Sigmoid colon (tissue), 7 donors: ENCODE results near the gene SBK1. TPM values are rescaled to one million over a fixed set of nuclear protein-coding genes. Genes with fewer than 3 reads are reported as not detected.

Source experiments
- DNase-seq: peaks from one replicate; pipeline ENCODE4 v3.0.0-alpha.2; 2019
- H3K27ac ChIP-seq, 4 donors: fragments of 200-600 bp; sonication (generic); one replicate each; pipeline ENCODE4 v1.5.1; 2016 to 2019; ENCODE audit warnings: mild to moderate bottlenecking in 1 of 4
- H3K27me3 ChIP-seq, 3 donors: fragments of 200-600 bp; sonication (generic); one replicate each; pipeline ENCODE4 v1.5.1; 2019; ENCODE audit warnings: mild to moderate bottlenecking in 1 of 3
- H3K36me3 ChIP-seq, 4 donors: fragments of 200-600 bp; sonication (generic); one replicate each; pipeline ENCODE4 v1.5.1; 2016 to 2019
- H3K4me1 ChIP-seq, 4 donors: fragments of 200-600 bp; sonication (generic); one replicate each; pipeline ENCODE4 v1.5.1; 2017 to 2019
- H3K4me3 ChIP-seq, 4 donors: fragments of 200-600 bp; sonication (generic); one replicate each; pipeline ENCODE4 v1.5.1; 2017 to 2019; ENCODE audit warnings: mild to moderate bottlenecking in 2 of 4, moderate library complexity in 1 of 4
- H3K9me3 ChIP-seq, 4 donors: fragments of 200-600 bp in 3 of 4; sonication (generic) in 3 of 4; one replicate each; pipeline versions ENCODE4 v1.5.1 to v1.6.1; 2013 to 2019
- EP300 ChIP-seq, 4 donors: sonication (generic); formaldehyde crosslinking; IDR thresholded peaks; one replicate each; pipeline ENCODE4 v1.6.1; 2017; ENCODE audit warnings: antibody characterized with exemption in 4 of 4
- POLR2A ChIP-seq, 2 donors: fragments of 450-650 bp; IDR thresholded peaks; one replicate each; pipeline ENCODE4 v1.6.1; 2016; ENCODE audit warnings: antibody characterized with exemption in 2 of 2, mild to moderate bottlenecking in 2 of 2, moderate library complexity in 2 of 2
- POLR2AphosphoS5 ChIP-seq, 4 donors: sonication (generic); formaldehyde crosslinking; IDR thresholded peaks; one replicate each; pipeline ENCODE4 v1.6.1; 2017; ENCODE audit warnings: antibody characterized with exemption in 4 of 4
- WGBS, 2 donors: extraction: QIAGEN DNeasy Blood & Tissue Kit; methylation state at CpG; one replicate each; pipeline ENCODE4 v1.1.7; 2013; 5-methylcytosine and 5-hydroxymethylcytosine counted together
- intact Hi-C: fragments of 100-400 bp; cut with DNase I; formaldehyde crosslinking; loops from one replicate; pipeline ENCODE4 v1.15.1; 2023
- polyA plus RNA-seq, 3 donors: library from polyadenylated mRNA; stranded (reverse); fragments of 200-250 nt; gene quantifications; one replicate each; pipeline ENCODE4 v1.2.3, GENCODE V29; 2013
- total RNA-seq, 4 donors: library from RNA; depleted of rRNA; stranded (reverse); fragments of >200 nt; gene quantifications; one replicate each; pipeline ENCODE4 v1.1.0, GENCODE V29; 2016
- TF ChIP-seq, protein P1 (sequence below), 4 experiments: fragments of 450-650 bp in 3 of 4; fragments of 200-600 bp in 1 of 4; IDR thresholded peaks; one replicate each; pipeline ENCODE4 v1.5.1; 2016 to 2019; ENCODE audit warnings: antibody characterized with exemption in 4 of 4, mild to moderate bottlenecking in 3 of 4, moderate library complexity in 2 of 4
- donor health status: healthy with polysubstance abuse.
- donor health status: Bipolar disorder and iron deficiency.
- donor health status: healthy.

SBK1 gene
- total and polyA plus RNA-seq, 7 donors: under 0.01 to 1.3 (median 0.33) TPM; not detected in 2

DNA sequence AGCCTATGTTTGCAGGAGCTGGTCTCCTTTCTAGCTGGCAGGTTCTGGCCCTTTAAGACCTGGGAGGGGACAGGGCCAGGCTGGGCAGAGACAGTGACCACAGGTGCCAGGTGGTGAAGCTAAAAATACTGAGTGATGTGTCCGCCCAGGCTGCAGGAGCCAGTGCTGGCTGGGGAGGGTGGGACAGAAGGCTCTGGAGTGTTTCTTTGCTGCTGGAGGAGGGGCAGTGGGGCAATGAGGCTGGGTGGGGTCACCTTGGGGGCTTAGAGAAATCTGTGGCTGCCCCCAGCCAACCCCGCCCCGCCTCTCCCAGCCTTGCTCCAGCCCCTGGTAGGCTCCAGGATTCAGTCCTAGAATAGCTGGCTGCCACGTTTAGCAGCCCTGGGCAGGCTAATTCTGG, 30.4 kb upstream of the SBK1 start:
- no peak overlapping the region for H3K4me3 ChIP-seq
- no peaks in the 10 kb centered on the region for H3K9me3 ChIP-seq
- no peaks in the 10 kb centered on the region for H3K36me3 ChIP-seq
- no peak for DNase-seq
- intact Hi-C loops: no loop called here
- peaks cover 0 to 13% (median 13%) of the 10 kb centered on the region in 4 donors for H3K4me1 ChIP-seq
- H3K27ac ChIP-seq: no peak overlapping the region
- H3K27me3 ChIP-seq: peaks cover 0 to 22% (median 9%) of the 10 kb centered on the region in 3 donors
- TF ChIP-seq POLR2AphosphoS5 (IDR thresholded peaks at IDR 0.05): no peak
- no peak for TF ChIP-seq POLR2A (IDR thresholded peaks at IDR 0.05)
- TF ChIP-seq, protein P1, sequence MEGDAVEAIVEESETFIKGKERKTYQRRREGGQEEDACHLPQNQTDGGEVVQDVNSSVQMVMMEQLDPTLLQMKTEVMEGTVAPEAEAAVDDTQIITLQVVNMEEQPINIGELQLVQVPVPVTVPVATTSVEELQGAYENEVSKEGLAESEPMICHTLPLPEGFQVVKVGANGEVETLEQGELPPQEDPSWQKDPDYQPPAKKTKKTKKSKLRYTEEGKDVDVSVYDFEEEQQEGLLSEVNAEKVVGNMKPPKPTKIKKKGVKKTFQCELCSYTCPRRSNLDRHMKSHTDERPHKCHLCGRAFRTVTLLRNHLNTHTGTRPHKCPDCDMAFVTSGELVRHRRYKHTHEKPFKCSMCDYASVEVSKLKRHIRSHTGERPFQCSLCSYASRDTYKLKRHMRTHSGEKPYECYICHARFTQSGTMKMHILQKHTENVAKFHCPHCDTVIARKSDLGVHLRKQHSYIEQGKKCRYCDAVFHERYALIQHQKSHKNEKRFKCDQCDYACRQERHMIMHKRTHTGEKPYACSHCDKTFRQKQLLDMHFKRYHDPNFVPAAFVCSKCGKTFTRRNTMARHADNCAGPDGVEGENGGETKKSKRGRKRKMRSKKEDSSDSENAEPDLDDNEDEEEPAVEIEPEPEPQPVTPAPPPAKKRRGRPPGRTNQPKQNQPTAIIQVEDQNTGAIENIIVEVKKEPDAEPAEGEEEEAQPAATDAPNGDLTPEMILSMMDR (IDR thresholded peaks at IDR 0.05): no peak
- TF ChIP-seq EP300 (IDR thresholded peaks at IDR 0.05): no peak
- 46 to 58% methylated on average over 4 of the region's 4 CpGs for WGBS, 2 donors

DNA sequence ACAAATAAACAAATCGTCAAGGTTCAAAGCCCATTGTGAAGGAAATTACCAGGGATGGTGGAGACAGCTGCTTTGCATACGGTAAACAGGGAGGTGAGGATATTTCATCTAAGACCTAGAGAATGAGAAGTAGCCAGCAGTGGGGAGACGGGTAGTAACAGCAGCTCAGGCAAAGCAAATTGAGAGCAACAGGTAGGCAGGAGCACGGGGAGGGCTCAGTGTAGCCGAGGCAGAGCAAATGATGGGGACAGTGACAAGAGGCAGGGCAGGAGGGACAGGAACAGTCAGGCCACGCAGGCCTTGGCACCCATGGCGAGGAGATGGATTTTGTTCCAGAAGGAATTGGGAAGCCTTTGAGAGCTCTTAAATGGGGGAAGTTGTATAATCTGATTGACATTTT, 29.0 kb upstream of the SBK1 start:
- H3K27me3 ChIP-seq: peaks cover 0 to 22% (median 9%) of the 10 kb centered on the region in 3 donors
- H3K9me3 ChIP-seq: no peaks in the 10 kb centered on the region
- no peak for DNase-seq
- 61 to 62% methylated on average over 7 of the region's 7 CpGs for WGBS, 2 donors
- H3K4me1 ChIP-seq: peaks cover 0 to 11% (median 10%) of the 10 kb centered on the region in 4 donors
- no peak overlapping the region for H3K4me3 ChIP-seq
- intact Hi-C loops: no loop called here
- TF ChIP-seq POLR2AphosphoS5 (IDR thresholded peaks at IDR 0.05): no peak
- TF ChIP-seq, protein P1 (IDR thresholded peaks at IDR 0.05): no peak
- TF ChIP-seq POLR2A (IDR thresholded peaks at IDR 0.05): no peak
- no peak for TF ChIP-seq EP300 (IDR thresholded peaks at IDR 0.05)
- H3K27ac ChIP-seq: no peak overlapping the region
- no peaks in the 10 kb centered on the region for H3K36me3 ChIP-seq

DNA sequence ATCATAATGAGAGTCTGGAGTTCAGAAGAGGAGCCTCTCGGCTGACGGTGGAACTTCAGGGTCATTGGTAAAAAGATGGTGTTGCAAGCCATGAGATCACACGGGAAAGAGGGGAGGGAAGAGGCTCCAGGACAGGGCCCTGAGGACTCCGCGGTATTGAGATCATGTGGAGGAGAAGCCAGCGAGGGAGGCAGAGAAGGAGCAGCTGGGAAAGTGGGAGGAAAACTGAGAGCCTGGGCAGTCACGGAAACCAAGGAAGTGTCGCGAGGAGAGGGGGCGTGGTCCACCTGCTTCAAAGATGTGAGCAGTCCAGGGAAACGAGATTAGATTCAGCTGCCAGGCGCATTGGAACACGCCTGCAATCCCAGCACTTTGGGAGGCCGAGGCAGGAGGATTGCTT, 27.7 kb upstream of the SBK1 start:
- H3K27ac ChIP-seq: no peak overlapping the region
- H3K27me3 ChIP-seq: peaks cover 0 to 13% (median 4%) of the 10 kb centered on the region in 3 donors
- no peaks in the 10 kb centered on the region for H3K36me3 ChIP-seq
- TF ChIP-seq POLR2AphosphoS5 (IDR thresholded peaks at IDR 0.05): no peak
- TF ChIP-seq, protein P1 (IDR thresholded peaks at IDR 0.05): no peak
- TF ChIP-seq EP300 (IDR thresholded peaks at IDR 0.05): no peak
- TF ChIP-seq POLR2A (IDR thresholded peaks at IDR 0.05): no peak
- no peaks in the 10 kb centered on the region for H3K9me3 ChIP-seq
- no peaks in the 10 kb centered on the region for H3K4me1 ChIP-seq
- no peak overlapping the region for H3K4me3 ChIP-seq
- no peak for DNase-seq
- intact Hi-C loops: no loop called here
- 24 to 57% methylated on average over 14 of the region's 14 CpGs for WGBS, 2 donors

DNA sequence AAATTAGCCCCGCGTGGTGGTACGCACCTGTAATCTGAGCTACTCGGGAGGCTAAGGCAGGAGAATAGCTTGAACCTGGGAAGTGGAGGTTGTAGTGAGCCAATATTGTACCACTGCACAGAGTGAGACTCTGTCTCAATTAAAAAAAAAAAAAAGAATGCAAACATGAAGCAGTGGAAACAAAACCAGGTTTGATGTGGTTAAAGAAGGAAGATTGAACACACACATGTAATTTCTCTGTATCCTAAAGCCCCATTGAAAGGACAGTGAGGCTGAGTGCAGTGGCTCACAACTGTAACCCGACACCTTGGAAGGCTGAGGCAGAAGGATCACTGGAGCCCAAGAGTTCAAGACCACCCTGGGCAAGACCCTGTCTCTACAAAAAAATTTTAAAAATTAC, 26.5 kb upstream of the SBK1 start:
- 90 to 96% methylated on average over 5 of the region's 5 CpGs for WGBS, 2 donors
- no peak overlapping the region for H3K27ac ChIP-seq
- intact Hi-C loops: no loop called here
- no peaks in the 10 kb centered on the region for H3K4me1 ChIP-seq
- no peak for DNase-seq
- H3K36me3 ChIP-seq: no peaks in the 10 kb centered on the region
- no peak overlapping the region for H3K4me3 ChIP-seq
- H3K27me3 ChIP-seq: peaks cover 0 to 9% (median 4%) of the 10 kb centered on the region in 3 donors
- no peaks in the 10 kb centered on the region for H3K9me3 ChIP-seq
- TF ChIP-seq, protein P1 (IDR thresholded peaks at IDR 0.05): no peak
- no peak for TF ChIP-seq EP300 (IDR thresholded peaks at IDR 0.05)
- no peak for TF ChIP-seq POLR2A (IDR thresholded peaks at IDR 0.05)
- no peak for TF ChIP-seq POLR2AphosphoS5 (IDR thresholded peaks at IDR 0.05)

DNA sequence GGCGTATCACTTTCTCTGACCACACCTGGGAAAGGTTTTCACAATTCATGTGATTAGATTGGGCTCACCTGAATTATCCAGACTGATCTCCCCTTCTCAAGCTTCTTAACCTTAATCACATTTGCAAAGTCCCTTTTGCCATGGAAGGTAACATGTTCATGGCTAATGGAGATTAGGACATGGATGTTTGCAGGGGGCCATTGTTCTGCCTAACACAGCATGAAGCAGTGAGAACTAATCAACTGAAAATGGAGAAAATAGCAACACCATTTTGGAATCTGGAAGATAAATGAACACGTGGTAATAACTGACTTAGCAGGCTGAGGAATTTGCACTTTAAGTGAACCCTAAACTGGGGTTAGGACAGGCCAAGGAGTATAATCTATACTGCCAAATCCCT, 25.0 kb upstream of the SBK1 start:
- H3K4me1 ChIP-seq: no peaks in the 10 kb centered on the region
- H3K36me3 ChIP-seq: no peaks in the 10 kb centered on the region
- H3K9me3 ChIP-seq: peaks cover 0 to 2% (median 0%) of the 10 kb centered on the region in 4 donors
- no peak for DNase-seq
- WGBS, 2 donors: 64 to 71% methylated on average over 2 of the region's 2 CpGs
- H3K27ac ChIP-seq: no peak overlapping the region
- intact Hi-C loops: no loop called here
- H3K27me3 ChIP-seq: peaks cover 0 to 2% (median 0%) of the 10 kb centered on the region in 3 donors
- TF ChIP-seq, protein P1 (IDR thresholded peaks at IDR 0.05): no peak
- TF ChIP-seq POLR2A (IDR thresholded peaks at IDR 0.05) (no peak), EP300 (IDR thresholded peaks at IDR 0.05) (no peak), POLR2AphosphoS5 (IDR thresholded peaks at IDR 0.05) (no peak)
- no peak overlapping the region for H3K4me3 ChIP-seq
